ENCODE results near the gene NKAIN4.

The NKAIN4 gene

DNA sequence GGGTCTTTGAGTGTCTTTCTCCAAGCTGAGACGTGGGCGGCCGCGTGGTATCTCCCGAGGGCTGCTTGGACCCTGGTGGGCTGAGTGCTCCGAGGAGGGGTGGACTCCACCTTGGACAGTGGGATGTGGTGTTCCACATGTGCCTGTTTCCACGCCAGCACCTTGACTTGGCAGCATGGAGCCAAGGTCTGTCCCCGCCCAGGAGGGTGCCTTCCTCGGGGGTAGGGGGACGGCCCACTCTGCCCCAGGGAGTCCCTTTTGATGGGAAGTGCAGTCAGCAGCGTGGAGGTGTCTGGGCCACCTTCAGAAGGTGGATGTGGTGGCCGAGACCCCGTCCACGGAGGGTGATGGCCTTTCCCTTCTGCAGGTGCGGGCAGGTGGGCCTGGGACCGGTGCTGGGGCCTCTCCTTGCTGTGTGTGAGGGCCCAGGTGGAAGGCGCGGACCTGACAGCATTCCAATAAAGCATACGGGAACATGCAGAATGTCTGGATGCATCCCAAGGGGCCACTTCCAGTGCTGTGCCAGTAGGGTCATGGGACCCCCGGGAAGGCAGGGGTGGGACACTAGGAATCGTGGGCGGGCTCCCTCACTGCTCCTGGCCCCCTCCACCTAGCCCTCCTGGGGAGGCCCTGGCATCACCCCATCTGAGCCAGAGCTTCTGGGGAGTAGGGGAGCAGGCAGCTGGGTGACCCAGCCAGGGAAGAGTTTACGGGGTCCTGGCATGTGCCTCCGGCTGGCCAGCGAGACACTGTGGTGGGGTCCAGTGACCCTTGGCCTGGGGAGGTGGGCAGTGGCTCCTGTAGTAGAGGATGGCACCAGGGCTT, 35.3 kb upstream of the NKAIN4 start:
- in situ Hi-C loops (cut with MboI; ENCODE audit: low sequenced_read_pairs, unreplicated experiment) = no loop called here
- TF ChIP-seq, protein P1, sequence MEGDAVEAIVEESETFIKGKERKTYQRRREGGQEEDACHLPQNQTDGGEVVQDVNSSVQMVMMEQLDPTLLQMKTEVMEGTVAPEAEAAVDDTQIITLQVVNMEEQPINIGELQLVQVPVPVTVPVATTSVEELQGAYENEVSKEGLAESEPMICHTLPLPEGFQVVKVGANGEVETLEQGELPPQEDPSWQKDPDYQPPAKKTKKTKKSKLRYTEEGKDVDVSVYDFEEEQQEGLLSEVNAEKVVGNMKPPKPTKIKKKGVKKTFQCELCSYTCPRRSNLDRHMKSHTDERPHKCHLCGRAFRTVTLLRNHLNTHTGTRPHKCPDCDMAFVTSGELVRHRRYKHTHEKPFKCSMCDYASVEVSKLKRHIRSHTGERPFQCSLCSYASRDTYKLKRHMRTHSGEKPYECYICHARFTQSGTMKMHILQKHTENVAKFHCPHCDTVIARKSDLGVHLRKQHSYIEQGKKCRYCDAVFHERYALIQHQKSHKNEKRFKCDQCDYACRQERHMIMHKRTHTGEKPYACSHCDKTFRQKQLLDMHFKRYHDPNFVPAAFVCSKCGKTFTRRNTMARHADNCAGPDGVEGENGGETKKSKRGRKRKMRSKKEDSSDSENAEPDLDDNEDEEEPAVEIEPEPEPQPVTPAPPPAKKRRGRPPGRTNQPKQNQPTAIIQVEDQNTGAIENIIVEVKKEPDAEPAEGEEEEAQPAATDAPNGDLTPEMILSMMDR (IDR thresholded peaks at IDR 0.05; ENCODE audit: borderline replicate concordance, control extremely low read depth, extremely low read depth, insufficient read depth, missing control alignments) = no peak
- no peak for DNase-seq (ENCODE audit: low spot score)

- in situ Hi-C loops (cut with MboI; ENCODE audit: low sequenced_read_pairs, unreplicated experiment) = no loop called here
- DNase-seq (ENCODE audit: low spot score) = no peak
- TF ChIP-seq, protein P1 (IDR thresholded peaks at IDR 0.05; ENCODE audit: borderline replicate concordance, control extremely low read depth, extremely low read depth, insufficient read depth, missing control alignments) = no peak
Measured at GRCh38 chr20:63288581-63289251, 34.5 kb upstream of the NKAIN4 start.

DNA sequence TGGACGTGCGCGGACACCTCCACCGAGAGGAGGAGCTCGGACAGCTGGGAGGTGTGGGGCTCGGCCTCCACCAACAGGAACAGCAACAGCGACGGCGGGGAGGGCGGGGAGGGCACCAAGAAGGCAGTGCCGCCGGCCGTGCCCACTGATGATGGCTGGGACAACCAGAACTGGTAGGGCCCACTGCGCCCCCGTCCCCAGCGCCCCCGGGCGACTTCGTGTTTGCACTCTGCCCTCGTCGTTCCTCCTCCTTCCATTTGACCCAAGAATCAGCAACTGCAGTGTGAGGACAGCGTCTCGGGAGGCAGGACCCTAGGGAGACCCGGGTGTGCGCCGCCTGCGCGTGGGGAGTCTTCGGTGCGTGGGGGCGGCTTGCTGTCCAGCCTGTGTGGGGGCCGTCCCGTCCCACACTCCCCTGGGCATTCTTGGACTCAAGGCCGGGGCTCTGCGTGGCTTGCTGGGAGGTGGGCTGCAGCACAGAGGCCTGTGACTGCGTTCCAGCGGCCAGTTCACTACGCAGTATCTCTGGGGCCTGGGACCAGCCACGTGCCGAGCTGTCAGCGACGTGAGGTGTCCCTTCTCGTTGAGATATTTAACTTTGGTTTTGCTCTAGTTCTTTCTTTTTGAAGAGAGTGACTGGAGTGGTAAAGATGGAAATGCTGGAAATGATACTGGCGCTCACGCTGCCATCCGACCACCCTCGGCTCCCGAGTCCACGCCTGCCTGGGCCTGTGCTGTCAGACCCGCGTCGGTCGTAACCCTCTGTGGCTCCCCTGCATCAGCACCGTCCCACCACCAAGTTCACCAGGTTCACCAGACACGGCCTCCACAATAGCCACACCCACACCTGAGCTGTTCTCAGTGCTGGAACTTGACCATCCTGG, 33.7 kb upstream of the NKAIN4 start:
- TF ChIP-seq, protein P1 (IDR thresholded peaks at IDR 0.05; ENCODE audit: borderline replicate concordance, control extremely low read depth, extremely low read depth, insufficient read depth, missing control alignments) = no peak
- in situ Hi-C loops (cut with MboI; ENCODE audit: low sequenced_read_pairs, unreplicated experiment) = no loop called here
- no peak for DNase-seq (ENCODE audit: low spot score)

- in situ Hi-C loops (cut with MboI; ENCODE audit: low sequenced_read_pairs, unreplicated experiment) = no loop called here
- TF ChIP-seq, protein P1 (IDR thresholded peaks at IDR 0.05; ENCODE audit: borderline replicate concordance, control extremely low read depth, extremely low read depth, insufficient read depth, missing control alignments) = no peak
- DNase-seq (ENCODE audit: low spot score) = no peak
Measured at GRCh38 chr20:63286781-63287696, 32.8 kb upstream of the NKAIN4 start.

- in situ Hi-C loops (cut with MboI; ENCODE audit: low sequenced_read_pairs, unreplicated experiment) = no loop called here
- no peak for DNase-seq (ENCODE audit: low spot score)
- TF ChIP-seq, protein P1 (IDR thresholded peaks at IDR 0.05; ENCODE audit: borderline replicate concordance, control extremely low read depth, extremely low read depth, insufficient read depth, missing control alignments) = no peak
Measured at GRCh38 chr20:63285636-63286615, 31.7 kb upstream of the NKAIN4 start.
